A673 (cell line): ENCODE results near the gene VWDE. TPM values are rescaled to one million over a fixed set of nuclear protein-coding genes. Genes with fewer than 3 reads are reported as not detected.

Experiments used
- BruUV-seq: library from RNA; stranded (reverse); fragments of 400-500 nt; replicated peaks from 2 replicates; lab custom pipeline; 2021; lab: Mats Ljungman, UMichigan
- CTCF ChIA-PET: fragments of 300-600 bp; sonication (Branson Sonifier 250); formaldehyde crosslinking; loops from one replicate; lab custom pipeline; 2022; ENCODE audit warnings: antibody characterized with exemption; lab: Charles Lee
- POLR2A ChIA-PET: fragments of 300-600 bp; sonication (Branson Sonifier 250); formaldehyde crosslinking; loops from one replicate; lab custom pipeline; 2022; ENCODE audit warnings: antibody characterized with exemption; ENCODE audit not compliant: low non-redundant PET; lab: Charles Lee
- DNase-seq: peaks from one replicate; pipeline ENCODE4 v3.0.0-alpha.2; 2015; ENCODE audit warnings: low spot score
- H3K27ac ChIP-seq: fragments of 200-600 bp; sonication (generic); 2 replicates; pipeline ENCODE4 v1.5.1; 2016; ENCODE audit warnings: mixed run types, low read depth, mild to moderate bottlenecking, mixed read lengths, antibody characterized with exemption, low read length; ENCODE audit not compliant: poor library complexity, severe bottlenecking
- H3K27me3 ChIP-seq: fragments of 200-600 bp; sonication (generic); replicated peaks from 2 replicates; pipeline ENCODE4 v1.6.1; 2017; ENCODE audit warnings: mixed run types, low read depth, mild to moderate bottlenecking, mixed read lengths, antibody characterized with exemption, low read length; ENCODE audit not compliant: insufficient read depth, poor library complexity
- H3K36me3 ChIP-seq: fragments of 200-600 bp; sonication (generic); 2 replicates; pipeline ENCODE4 v1.6.1; 2016; ENCODE audit warnings: mixed run types, mild to moderate bottlenecking, mixed read lengths, antibody characterized with exemption, low read length; ENCODE audit not compliant: insufficient read depth, poor library complexity, severe bottlenecking
- H3K4me1 ChIP-seq: fragments of 200-600 bp; sonication (generic); 2 replicates; pipeline ENCODE4 v1.6.1; 2017; ENCODE audit warnings: mixed run types, mild to moderate bottlenecking, mixed read lengths, antibody characterized with exemption, low read length; ENCODE audit not compliant: insufficient read depth, poor library complexity, severe bottlenecking
- H3K4me3 ChIP-seq: fragments of 200-600 bp; sonication (generic); 2 replicates; pipeline ENCODE4 v1.5.1; 2016; ENCODE audit warnings: low read depth, mixed run types, mild to moderate bottlenecking, mixed read lengths, low read length; ENCODE audit not compliant: poor library complexity, severe bottlenecking
- H3K9me3 ChIP-seq: fragments of 200-600 bp; sonication (generic); 2 replicates; pipeline ENCODE4 v1.6.1; 2016; ENCODE audit warnings: mixed run types, low read depth, mild to moderate bottlenecking, mixed read lengths, antibody characterized with exemption, low read length; ENCODE audit not compliant: poor library complexity, severe bottlenecking
- EZH2 ChIP-seq: fragments of 200-600 bp; sonication (generic); IDR thresholded peaks from 2 replicates; pipeline ENCODE4 v1.6.1; 2017; ENCODE audit warnings: borderline replicate concordance, low read depth, mild to moderate bottlenecking, mixed read lengths, antibody characterized with exemption, low read length; ENCODE audit not compliant: poor library complexity, severe bottlenecking
- intact Hi-C: fragments of 100-400 bp; cut with micrococcal nuclease; formaldehyde crosslinking; loops from one replicate; pipeline ENCODE4 v1.10.0; 2022; ENCODE audit not compliant: unreplicated experiment
- total RNA-seq: library from RNA; stranded (reverse); gene quantifications from 2 replicates; pipeline ENCODE4 v1.2.3, GENCODE V29; 2021
- TF ChIP-seq, protein P1 (sequence below): fragments of 300-800, 200-600 bp; sonication (generic); conservative IDR thresholded peaks from 2 replicates; pipeline ENCODE4 v1.5.1; 2017; ENCODE audit warnings: low read depth, mild to moderate bottlenecking, antibody characterized with exemption, low read length, moderate library complexity, mixed read lengths

The VWDE gene
- total RNA-seq, 1 experiment from 2014 or later = 0.32 TPM

DNA sequence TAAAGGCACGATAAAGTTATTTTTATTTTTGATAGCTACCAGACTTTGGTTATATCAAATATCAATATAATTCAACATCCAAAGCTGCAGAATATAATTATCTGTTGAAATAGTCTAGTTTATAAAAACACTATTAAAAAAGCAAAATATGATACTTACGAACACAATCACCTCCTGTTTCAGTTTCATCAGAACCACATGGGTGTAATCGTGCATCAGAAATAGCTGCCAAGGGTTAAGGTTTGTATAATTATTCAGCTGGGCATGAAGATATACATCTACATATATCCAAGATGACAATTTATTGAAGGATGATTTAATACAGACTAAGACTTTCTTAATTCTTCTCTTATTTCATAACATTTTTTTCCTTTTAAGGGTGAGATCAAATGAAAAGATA is 20.3 kb downstream of the VWDE start:
- no peak for TF ChIP-seq EZH2
- TF ChIP-seq, protein P1, sequence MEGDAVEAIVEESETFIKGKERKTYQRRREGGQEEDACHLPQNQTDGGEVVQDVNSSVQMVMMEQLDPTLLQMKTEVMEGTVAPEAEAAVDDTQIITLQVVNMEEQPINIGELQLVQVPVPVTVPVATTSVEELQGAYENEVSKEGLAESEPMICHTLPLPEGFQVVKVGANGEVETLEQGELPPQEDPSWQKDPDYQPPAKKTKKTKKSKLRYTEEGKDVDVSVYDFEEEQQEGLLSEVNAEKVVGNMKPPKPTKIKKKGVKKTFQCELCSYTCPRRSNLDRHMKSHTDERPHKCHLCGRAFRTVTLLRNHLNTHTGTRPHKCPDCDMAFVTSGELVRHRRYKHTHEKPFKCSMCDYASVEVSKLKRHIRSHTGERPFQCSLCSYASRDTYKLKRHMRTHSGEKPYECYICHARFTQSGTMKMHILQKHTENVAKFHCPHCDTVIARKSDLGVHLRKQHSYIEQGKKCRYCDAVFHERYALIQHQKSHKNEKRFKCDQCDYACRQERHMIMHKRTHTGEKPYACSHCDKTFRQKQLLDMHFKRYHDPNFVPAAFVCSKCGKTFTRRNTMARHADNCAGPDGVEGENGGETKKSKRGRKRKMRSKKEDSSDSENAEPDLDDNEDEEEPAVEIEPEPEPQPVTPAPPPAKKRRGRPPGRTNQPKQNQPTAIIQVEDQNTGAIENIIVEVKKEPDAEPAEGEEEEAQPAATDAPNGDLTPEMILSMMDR = no peak
- H3K36me3 ChIP-seq = no peaks in the 10 kb centered on the region
- no peaks in the 10 kb centered on the region for H3K4me1 ChIP-seq
- H3K27me3 ChIP-seq = no peaks in the 10 kb centered on the region
- intact Hi-C loops = no loop called here
- BruUV-seq = no TSS peak
- no peak overlapping the region for H3K4me3 ChIP-seq
- POLR2A ChIA-PET = no interaction called here
- H3K9me3 ChIP-seq = no peaks in the 10 kb centered on the region
- H3K27ac ChIP-seq = no peak overlapping the region
- CTCF ChIA-PET = no interaction called here
- DNase-seq = no peak

DNA sequence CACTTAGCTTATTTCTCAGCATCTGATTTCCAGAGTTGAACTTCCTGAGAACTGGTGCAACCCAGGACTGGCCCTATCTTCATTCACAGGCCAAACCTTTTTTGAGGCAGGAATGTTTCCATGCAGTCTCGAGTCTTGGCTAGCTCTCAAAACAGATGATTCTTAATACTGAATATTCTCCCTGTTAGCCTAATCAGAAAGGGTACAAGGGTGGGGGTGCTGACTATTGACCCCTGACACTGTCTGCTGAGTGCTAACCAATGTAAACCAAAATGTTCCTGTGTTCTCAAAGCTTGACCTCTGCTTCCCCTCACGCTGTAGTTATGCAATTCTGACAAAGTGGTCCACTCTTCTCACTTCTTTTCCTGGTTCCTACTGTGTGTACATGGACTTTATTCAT is 25.3 kb downstream of the VWDE start:
- Histone ChIP-seq H3K9me3 (no peaks in the 10 kb centered on the region), H3K27me3 (no peaks in the 10 kb centered on the region), H3K27ac (no peak overlapping the region), H3K4me3 (no peak overlapping the region), H3K36me3 (no peaks in the 10 kb centered on the region), H3K4me1 (no peaks in the 10 kb centered on the region)
- intact Hi-C loops = no loop called here
- BruUV-seq = no TSS peak
- DNase-seq = no peak
- ChIA-PET POLR2A (no interaction called here), CTCF (no interaction called here)
- TF ChIP-seq, protein P1 = no peak
- TF ChIP-seq EZH2 = no peak

DNA sequence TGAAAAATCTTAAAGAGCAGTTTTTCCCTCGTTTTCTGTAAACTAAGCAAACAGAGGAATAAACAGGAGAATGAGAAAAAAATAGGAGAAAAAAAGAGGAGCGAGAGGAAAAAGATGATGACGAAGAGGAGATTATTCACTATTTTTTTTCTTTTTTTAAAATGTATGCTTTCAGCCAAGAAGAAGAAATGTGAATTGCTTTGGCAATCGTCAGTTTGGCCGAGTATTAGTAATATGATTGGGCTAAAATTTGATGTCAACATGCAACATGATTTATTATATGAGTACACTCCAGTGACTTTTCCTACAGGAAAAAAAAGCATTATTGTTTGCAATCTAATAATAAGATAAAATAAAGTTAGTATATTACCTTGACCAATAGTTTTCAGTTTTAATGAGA is 26.3 kb downstream of the VWDE start:
- Histone ChIP-seq H3K36me3 (no peaks in the 10 kb centered on the region), H3K27ac (no peak overlapping the region), H3K4me1 (no peaks in the 10 kb centered on the region), H3K4me3 (no peak overlapping the region), H3K9me3 (no peaks in the 10 kb centered on the region), H3K27me3 (no peaks in the 10 kb centered on the region)
- no peak for DNase-seq
- TF ChIP-seq, protein P1 = no peak
- no peak for TF ChIP-seq EZH2
- POLR2A ChIA-PET = no interaction called here
- no TSS peak for BruUV-seq
- CTCF ChIA-PET = no interaction called here
- intact Hi-C loops = no loop called here
